HUES48 (cell line): ENCODE measurements around the gene SETD2.
"Not testable (repeated sequence)": the region's sequence is repeated elsewhere in the genome, so short reads cannot be mapped to it uniquely, and the experiment has no call there.

ENCODE experiments used
- H3K27ac ChIP-seq: one replicate; pipeline ENCODE4 v1.7.0; 2013; ENCODE audit warnings: low read depth, low read length, inconsistent platforms
- H3K27me3 ChIP-seq: 2 replicates; pipeline ENCODE4 v1.6.1; 2013; ENCODE audit warnings: mild to moderate bottlenecking, low read length; ENCODE audit not compliant: control insufficient read depth, insufficient read depth
- H3K36me3 ChIP-seq: 2 replicates; pipeline ENCODE4 v1.6.1; 2013; ENCODE audit warnings: low read length; ENCODE audit not compliant: control insufficient read depth, insufficient read depth
- H3K4me1 ChIP-seq: 2 replicates; pipeline ENCODE4 v1.6.1; 2013; ENCODE audit warnings: mild to moderate bottlenecking, low read length; ENCODE audit not compliant: control insufficient read depth, insufficient read depth
- H3K4me3 ChIP-seq: 2 replicates; pipeline ENCODE4 v1.5.1; 2013; ENCODE audit warnings: mild to moderate bottlenecking, low read depth, low read length
- H3K9ac ChIP-seq: 2 replicates; pipeline ENCODE4 v1.6.1; 2013; ENCODE audit warnings: mild to moderate bottlenecking, low read depth, low read length, moderate library complexity
- H3K9me3 ChIP-seq: 2 replicates; pipeline ENCODE4 v1.6.1; 2013; ENCODE audit warnings: low read length; ENCODE audit not compliant: control insufficient read depth, insufficient read depth

Gene SETD2

GRCh38 chr3:47181685-47182084, 17.8 kb upstream of the SETD2 start:
- peaks cover 26% of the 10 kb centered on the region for H3K36me3 ChIP-seq
- not testable (repeated sequence) for H3K27ac ChIP-seq, H3K9me3 ChIP-seq, H3K4me1 ChIP-seq, H3K27me3 ChIP-seq, H3K9ac ChIP-seq, H3K4me3 ChIP-seq

GRCh38 chr3:47180011-47180410, 16.1 kb upstream of the SETD2 start:
- H3K27me3 ChIP-seq, H3K9me3 ChIP-seq, H3K4me3 ChIP-seq, H3K9ac ChIP-seq, H3K4me1 ChIP-seq, H3K27ac ChIP-seq: not testable (repeated sequence)
- H3K36me3 ChIP-seq: peaks cover 29% of the 10 kb centered on the region; the same call in 1 of the 2 replicates

- Histone ChIP-seq H3K4me1 (no peaks in the 10 kb centered on the region), H3K9me3 (no peaks in the 10 kb centered on the region), H3K27me3 (no peaks in the 10 kb centered on the region), H3K9ac (no peak overlapping the region), H3K4me3 (no peak overlapping the region), H3K27ac (no peak overlapping the region), H3K36me3 (peaks cover 38% of the 10 kb centered on the region; the same call in 1 of the 2 replicates)
These were observed 12.7 kb upstream of the SETD2 start for GRCh38 chr3:47176582-47176981.

- Histone ChIP-seq H3K9ac (peak overlapping the region; percentile 89), H3K4me3 (peak overlapping the region; percentile 78), H3K27me3 (no peaks in the 10 kb centered on the region), H3K27ac (peak overlapping the region; percentile 96), H3K4me1 (peaks cover 29% of the 10 kb centered on the region), H3K36me3 (no peaks in the 10 kb centered on the region), H3K9me3 (no peaks in the 10 kb centered on the region)
These were observed 525 bp downstream of the SETD2 start for GRCh38 chr3:47163169-47164006.

GRCh38 chr3:47162697-47163168, 1.2 kb downstream of the SETD2 start:
- Histone ChIP-seq H3K27me3 (no peaks in the 10 kb centered on the region), H3K9ac (peak overlapping the region; percentile 89), H3K4me1 (peaks cover 29% of the 10 kb centered on the region), H3K36me3 (no peaks in the 10 kb centered on the region), H3K4me3 (peak overlapping the region; percentile 78), H3K27ac (peak overlapping the region; percentile 96), H3K9me3 (no peaks in the 10 kb centered on the region)

- no peak overlapping the region for H3K27ac ChIP-seq
- H3K9ac ChIP-seq: peak overlapping the region; percentile 89; the same call in 1 of the 2 replicates
- H3K4me1 ChIP-seq: peaks cover 29% of the 10 kb centered on the region
- no peaks in the 10 kb centered on the region for H3K27me3 ChIP-seq
- no peaks in the 10 kb centered on the region for H3K9me3 ChIP-seq
- peak overlapping the region; percentile 78 for H3K4me3 ChIP-seq
- no peaks in the 10 kb centered on the region for H3K36me3 ChIP-seq
These were observed 1.8 kb downstream of the SETD2 start for GRCh38 chr3:47161983-47162696.

- H3K36me3 ChIP-seq: no peaks in the 10 kb centered on the region
- no peak overlapping the region for H3K9ac ChIP-seq
- H3K4me1 ChIP-seq: peaks cover 36% of the 10 kb centered on the region
- H3K27ac ChIP-seq: peak overlapping the region; percentile 64
- H3K9me3 ChIP-seq: no peaks in the 10 kb centered on the region
- H3K4me3 ChIP-seq: no peak overlapping the region
- H3K27me3 ChIP-seq: no peaks in the 10 kb centered on the region
These were observed 4.1 kb downstream of the SETD2 start for GRCh38 chr3:47159820-47160219.

GRCh38 chr3:47158208-47158607, 5.7 kb downstream of the SETD2 start:
- Histone ChIP-seq H3K27ac (no peak overlapping the region), H3K27me3 (no peaks in the 10 kb centered on the region), H3K36me3 (no peaks in the 10 kb centered on the region), H3K4me3 (no peak overlapping the region), H3K9ac (no peak overlapping the region), H3K9me3 (no peaks in the 10 kb centered on the region), H3K4me1 (peaks cover 36% of the 10 kb centered on the region)

- Histone ChIP-seq H3K27ac (no peak overlapping the region), H3K4me3 (no peak overlapping the region), H3K9ac (no peak overlapping the region), H3K27me3 (no peaks in the 10 kb centered on the region), H3K36me3 (no peaks in the 10 kb centered on the region), H3K4me1 (peaks cover 41% of the 10 kb centered on the region), H3K9me3 (no peaks in the 10 kb centered on the region)
These were observed 7.5 kb downstream of the SETD2 start for GRCh38 chr3:47156396-47156795.

- H3K4me3 ChIP-seq: peak overlapping the region; percentile 32; the same call in 1 of the 2 replicates
- no peaks in the 10 kb centered on the region for H3K27me3 ChIP-seq
- H3K36me3 ChIP-seq: no peaks in the 10 kb centered on the region
- H3K9ac ChIP-seq: no peak overlapping the region
- peak overlapping the region; percentile 63 for H3K27ac ChIP-seq
- H3K9me3 ChIP-seq: no peaks in the 10 kb centered on the region
- peaks cover 27% of the 10 kb centered on the region for H3K4me1 ChIP-seq
These were observed 11.3 kb downstream of the SETD2 start for GRCh38 chr3:47152578-47152977.

GRCh38 chr3:47151836-47152235, 12.1 kb downstream of the SETD2 start:
- Histone ChIP-seq H3K4me3 (no peak overlapping the region), H3K9ac (no peak overlapping the region)

More at GRCh38 chr3:47151836-47152235, 12.1 kb downstream of the SETD2 start:
- Histone ChIP-seq H3K4me1 (peaks cover 27% of the 10 kb centered on the region), H3K27ac (no peak overlapping the region), H3K36me3 (no peaks in the 10 kb centered on the region), H3K9me3 (no peaks in the 10 kb centered on the region), H3K27me3 (no peaks in the 10 kb centered on the region)
